ENCODE results near the gene EBP. TPM values are rescaled to one million over a fixed set of nuclear protein-coding genes. Genes with fewer than 3 reads are reported as not detected.

EBP gene
- total and polyA plus RNA-seq, 2 of the 8 experiments (the other 6 are each of a cell fraction or from before 2014, with no cell fraction given), result 143 to 286 TPM

DNA sequence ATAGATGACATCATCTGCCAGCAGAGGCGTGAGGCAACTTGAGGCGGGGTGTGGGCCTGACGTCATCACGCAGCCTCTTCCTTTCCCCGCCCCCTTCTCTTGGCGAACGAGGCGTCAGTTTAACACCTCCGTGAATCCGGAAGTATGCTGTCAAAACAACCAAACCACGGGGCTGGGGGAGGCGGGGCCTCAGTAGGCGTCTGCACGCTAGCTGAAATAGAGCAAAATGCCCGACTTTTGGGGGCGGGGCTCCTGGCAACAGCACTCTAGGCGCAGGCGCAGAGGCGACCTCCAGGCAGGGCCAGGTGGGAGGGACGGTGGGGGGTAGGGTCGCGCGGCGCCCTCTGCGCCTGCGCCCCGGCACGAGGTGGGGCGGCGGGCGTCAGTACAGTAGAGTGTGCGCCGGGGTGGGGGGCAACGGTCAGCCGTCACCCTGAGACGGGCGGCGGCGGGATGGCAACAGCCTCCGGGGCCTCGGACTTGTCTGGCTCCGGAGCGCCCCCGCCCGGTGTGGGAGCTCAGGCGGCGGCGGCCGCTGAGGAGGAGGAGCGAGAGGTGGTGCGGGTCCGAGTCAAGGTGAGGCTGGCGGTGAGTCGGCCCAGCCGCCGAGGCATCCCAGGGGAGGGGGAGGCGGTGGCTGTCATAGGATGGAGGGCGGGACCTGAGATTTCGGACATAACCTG, 17.9 kb downstream of the EBP start, which contains the start of gene TBC1D25 (continued):
- TF ChIP-seq, protein P1, sequence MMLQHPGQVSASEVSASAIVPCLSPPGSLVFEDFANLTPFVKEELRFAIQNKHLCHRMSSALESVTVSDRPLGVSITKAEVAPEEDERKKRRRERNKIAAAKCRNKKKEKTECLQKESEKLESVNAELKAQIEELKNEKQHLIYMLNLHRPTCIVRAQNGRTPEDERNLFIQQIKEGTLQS (IDR thresholded peaks at IDR 0.05; ENCODE audit: insufficient read depth, low read depth, low read length), result no peak
- TF ChIP-seq EGR1 (IDR thresholded peaks at IDR 0.05; ENCODE audit: borderline replicate concordance, low read depth, low read length) (no peak), TAF7 (optimal IDR thresholded peaks at IDR 0.05; ENCODE audit: borderline replicate concordance, low read depth, low read length) (no peak), ASH2L (IDR thresholded peaks at IDR 0.05; ENCODE audit: low read length) (peak; percentile 54)
